DMS 273 (cell line): Measurements from ENCODE around the gene ENPP6.

Experiments used
- DNase-seq: peaks from one replicate; lab custom pipeline; 2025; ENCODE audit not compliant: unreplicated experiment; lab: John Stamatoyannopoulos, UW

The ENPP6 gene

DNA sequence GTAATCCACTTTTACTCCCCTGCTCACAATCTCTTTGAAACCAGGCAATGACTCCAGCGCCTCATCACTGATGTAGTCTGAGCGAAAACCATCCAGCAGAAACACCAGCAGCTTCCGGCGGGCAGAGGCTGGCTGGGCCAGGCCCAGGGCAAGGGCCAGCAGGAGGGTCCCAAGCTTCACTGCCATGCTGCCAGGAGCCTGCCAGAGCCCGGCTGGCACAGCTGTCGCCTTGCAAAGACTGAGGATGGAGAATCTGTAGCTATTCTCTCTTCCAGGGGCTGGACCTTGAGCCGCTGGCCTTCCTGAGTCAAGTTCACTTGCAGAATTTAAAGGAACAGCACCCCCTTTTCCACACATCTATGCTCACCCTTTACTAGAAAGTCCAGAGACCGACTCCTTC, at the start of gene ENPP6:
Gene ENPP6, minus strand, starts transcription at position 240 of the 400 bp plus-strand sequence. Its CDS starts 54 bp downstream, at position 186.
- DNase-seq: no peak

DNA sequence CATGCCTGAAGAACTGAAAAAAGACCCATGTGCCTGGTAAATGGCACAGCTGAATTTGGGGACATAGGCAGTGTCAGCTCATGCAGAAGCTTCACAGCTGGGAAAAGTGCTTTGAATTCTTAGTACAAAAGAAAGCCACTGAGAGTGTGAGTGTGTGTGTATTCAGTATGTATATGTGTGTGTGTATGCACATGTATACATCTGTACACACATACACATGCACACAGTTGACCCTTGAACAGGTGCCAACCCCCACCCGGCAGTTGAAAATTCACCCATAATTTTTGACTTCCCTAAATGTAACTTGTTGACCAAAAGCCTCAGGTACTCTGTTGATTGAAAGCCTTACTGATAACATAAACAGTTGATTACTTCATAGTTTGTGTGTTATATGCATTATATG, 49.5 kb upstream of the ENPP6 start:
- no peak for DNase-seq

DNA sequence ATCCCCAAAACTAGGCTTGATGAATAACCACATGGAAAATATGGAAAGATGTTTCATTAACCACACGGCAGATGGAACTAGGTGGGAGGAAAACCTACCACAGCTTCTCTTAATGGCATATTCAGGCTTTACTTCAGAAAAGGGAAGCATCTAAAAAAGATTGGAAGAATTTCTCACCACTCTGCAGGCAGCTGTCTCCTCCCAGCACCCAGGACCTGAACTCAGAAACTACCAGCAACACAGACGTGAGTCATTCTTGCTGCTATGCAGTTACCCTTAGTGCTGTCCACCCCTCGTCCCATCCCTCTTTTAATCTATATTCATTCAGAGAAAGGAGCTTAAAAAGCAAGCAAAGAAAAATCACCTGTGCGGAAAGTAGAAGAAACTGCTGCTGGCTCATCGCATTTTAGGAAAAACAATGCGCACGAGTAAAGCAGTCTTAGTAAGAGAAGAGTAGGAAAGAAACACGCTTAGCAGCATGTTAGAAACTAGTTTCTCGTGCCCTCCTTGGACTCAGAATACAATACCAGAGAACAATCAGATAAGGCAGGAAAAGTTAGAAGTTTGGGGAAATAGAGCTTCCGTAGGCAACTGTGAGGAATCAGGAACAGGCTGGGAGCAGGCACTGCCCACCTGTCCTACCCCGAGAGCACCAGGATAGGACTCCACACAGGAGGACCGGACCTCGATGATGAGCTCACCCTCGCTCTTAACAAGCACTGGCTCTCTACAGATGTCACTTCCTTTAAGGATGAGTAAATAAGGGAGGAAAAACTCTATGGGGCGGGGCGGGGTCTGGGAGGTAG, 48.1 kb upstream of the ENPP6 start:
- no peak for DNase-seq

DNA sequence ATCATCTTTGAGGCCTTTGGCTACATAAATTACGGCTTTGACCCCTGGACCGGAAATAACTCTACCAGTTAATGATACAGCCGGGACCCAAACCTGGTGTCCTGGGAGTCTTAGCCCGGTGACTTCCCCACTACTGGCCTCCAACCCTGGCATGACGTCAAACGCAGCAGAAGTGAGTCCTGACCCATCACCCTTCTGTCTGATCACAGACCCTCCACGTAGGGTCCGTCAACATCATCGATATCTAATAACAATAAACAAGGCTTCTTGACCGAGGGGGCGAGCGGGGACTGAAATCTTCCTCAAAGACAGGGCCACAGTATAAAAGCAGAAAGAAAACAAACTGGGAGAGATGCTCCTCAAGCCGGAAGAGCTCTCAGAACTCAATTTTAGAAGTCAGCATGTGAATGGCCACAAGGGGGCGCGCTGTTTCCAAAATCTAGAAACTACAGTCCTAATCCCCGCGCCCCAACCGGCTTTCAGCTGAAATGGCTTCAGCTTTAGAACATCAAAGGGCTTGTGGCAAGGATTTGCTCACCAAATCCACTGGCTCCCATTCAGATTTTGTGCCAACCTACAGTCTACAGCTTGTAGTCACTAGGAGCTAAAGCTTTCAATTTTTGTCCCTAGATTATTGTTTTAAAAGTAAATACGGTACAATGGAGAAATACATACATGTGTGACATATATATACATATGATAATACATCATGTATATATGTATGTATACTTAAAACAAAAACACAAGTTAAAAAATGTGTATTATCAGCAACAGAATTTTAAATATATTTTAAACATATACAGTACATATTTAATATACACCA, 46.4 kb upstream of the ENPP6 start:
- DNase-seq: peak; percentile 91

DNA sequence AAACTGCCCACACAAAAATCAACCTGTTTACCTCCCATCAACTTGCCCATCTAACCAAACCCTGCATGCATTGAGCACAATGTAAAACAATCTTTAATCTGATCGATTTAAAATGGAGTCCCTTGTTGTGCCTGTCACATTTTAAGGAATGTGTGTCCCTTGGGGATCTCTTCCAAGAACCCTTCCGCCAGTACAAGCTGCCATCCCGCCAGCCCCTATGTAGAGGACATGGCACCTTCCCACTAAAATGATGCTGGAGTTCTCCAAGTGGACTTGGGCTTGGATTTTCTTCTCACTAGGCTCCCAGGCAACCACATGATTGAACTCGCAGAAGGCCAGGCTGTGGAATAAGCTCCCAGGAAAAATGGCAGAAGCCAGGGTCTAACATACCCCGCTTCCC, 45.8 kb upstream of the ENPP6 start:
- no peak for DNase-seq

DNA sequence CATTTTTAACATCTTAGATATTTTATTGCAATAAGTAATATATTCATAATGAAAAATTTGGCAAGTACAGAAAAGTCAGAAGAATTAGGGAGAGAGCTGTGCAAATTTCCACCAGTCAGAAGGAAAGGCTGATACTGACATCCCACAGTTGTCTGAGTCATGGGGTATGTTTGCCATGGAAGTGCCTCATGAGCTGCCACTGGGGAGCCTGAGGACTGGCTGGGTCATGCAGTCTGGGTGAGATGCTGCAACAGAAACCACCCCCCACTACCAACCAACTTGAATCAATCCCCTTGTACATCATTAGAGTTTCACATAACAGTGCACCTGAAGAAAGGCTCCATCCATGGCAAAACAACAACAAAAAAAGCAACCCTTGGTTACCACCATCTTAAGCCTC, 45.2 kb upstream of the ENPP6 start:
- no peak for DNase-seq

DNA sequence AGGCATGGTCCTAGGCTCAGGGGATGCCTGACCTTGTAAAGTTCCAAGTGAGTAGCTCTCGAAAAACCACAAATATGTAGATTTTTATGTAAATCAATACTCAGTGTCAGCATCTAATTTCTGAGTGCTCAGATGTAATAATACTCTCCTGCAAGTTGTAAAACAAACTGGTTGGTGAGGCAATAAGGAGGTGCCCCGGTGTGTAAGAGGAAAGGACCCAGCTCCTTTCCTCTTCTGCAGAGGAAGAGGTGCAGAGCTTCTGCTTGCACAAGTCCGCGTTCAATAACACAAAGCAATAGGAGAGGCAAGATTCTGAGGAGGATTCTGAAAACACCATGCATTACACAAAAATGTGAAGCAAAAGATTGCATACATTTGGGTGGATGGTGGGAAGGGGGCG, 43.6 kb upstream of the ENPP6 start:
- no peak for DNase-seq

DNA sequence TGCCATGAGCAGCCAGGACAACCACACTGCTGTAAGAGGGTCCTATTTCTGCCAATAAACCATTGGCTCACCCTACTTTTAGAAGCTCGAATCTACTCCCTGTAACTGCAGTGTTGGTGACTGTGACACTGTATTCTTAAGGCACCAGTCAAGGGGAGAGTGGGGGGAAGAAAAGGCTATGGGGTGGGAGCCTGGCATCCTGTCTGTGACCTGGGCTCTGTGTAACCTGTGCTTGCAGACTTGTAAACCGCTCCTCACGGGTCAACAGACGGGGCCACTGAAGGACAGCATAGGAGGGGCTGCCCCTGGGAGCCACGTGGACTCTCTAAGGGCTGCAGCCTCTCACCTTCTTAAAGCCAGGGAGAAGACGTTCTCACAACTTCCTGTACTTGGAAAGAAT, 42.2 kb upstream of the ENPP6 start:
- DNase-seq: no peak

DNA sequence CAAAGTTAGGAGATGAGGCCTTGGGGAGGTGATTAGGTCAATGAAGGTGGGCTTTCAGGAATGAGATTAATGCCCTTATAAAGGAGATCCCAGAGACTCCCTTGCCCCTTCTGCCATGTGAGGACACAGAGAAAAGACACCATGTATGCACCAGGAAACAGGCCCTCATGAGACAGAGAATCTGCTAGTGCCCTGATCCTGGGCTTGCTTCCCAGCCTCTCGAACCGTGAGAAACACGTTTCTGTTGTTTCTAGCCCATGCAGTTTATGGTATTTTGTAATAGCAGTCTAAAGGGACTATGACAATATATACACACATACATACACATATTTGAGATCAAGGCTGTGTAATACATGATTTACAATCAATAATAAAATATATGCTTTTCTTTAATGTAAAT, 41.4 kb upstream of the ENPP6 start:
- DNase-seq: no peak

DNA sequence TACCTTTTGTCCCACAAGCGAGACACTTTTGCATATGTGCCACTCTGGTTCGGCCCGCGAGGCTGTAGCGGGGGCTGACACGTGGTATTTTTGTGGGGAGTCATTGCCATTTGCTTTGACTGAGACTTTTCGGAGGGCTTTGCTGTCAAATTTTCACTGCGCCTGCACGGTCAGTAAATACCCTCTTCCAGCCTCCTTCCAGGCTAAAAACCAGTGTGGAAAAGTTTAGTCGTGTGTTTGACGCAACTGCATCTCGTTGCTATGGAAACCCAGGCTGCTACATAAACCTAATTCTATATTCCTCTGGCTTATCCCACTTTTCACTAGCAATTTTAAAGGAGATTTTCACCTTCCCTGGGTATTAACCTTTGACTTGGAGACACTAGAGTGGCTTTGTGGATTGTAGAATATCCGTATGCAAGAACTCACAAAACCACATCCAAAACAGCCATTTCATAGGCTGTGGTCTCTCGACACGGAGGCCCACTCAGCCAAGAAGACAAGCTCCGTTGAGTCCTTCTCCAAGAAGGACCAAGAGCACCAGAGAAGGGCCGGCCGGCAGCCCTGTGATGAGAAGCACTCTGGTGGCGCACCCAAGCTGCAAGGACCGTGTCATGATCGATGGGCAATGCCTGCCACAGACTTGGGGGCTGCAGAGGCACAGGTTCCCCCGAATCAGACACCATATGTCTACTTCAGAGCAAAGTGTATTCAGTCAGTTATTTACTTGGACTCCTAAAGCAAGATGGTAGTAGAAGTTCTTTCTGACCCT, 38.4 kb upstream of the ENPP6 start:
- DNase-seq: no peak

DNA sequence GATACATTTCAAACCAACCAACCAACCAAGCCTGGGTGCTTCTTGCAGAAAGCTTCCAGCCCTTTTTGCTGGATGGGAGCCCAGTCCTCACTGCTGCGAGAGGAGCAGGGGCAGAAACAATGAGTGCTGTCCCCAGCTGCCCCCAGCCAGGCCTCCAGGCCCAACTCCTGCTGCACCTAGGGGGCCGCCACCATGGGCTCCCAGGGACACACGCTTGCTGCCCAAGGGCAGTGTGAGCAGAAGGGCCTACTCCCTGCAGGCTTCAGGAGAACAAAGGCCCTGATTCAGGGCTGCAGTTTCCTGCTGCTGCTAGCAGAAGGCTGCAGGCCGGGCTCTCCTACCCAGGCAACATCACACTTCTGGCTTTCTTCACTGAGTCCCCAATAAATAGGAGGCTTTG, 37.7 kb upstream of the ENPP6 start:
- DNase-seq: peak; percentile 2

DNA sequence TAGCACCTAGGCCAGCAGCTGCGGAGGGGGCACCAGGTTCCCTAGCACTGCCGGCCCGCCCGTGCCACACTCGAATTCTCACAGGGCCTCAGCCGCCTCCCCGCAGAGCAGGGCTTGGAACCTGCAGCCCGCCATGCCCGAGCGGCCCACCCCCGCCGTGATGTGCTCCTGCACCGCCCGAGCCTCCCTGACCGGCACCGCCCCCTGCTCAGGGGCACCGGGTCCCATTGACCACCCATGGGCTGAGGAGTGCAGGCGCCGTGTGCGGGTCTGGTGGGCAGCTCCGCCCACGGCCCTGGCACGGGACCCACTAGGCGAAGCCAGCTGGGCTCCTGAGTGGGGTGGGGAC, 35.4 kb upstream of the ENPP6 start:
- DNase-seq: no peak

DNA sequence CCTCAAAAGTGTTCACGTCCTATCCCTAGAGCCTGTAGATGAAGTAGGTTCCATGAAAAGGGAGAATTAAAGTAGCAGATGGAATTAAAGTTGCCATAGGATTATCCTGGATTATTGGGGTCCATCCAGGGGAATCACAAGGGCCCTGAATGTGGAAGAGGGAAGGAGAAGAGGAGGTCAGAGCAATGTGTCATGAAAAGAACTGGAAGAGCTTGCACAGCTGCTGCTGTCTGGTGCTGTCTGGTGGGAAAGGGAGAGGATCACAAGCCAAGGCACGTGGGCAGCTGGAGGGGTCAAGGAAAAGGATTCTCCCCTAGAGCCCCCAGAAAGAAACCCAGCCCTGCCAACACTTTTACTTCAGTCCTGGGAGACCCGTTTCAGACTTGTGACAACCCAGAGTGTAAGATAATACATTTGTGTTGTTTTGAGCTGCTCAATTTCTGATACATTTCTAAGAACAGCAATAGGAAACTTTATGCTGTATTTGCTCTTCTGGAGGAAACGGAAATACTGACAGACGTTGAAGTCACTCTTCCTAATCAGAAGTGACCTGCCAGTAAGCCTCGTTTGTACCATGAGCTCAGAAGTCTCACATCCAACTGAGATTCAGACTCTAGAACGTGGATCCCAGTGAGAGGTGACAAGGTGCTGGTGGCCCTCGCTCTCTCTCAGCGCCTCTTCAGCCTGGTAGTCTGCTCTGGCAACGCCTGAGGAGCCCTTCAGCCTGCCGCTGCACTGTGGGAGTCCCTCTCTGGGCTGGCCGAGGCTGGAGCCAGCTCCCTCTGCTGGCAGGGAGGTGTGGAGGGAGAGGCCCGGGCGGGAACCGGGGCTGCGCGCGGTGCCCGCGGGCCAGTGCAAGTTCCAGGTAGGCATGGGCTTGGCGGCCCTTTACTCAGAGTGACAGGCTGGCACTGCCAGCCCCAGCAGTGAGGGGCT, 34.7 kb upstream of the ENPP6 start:
- no peak for DNase-seq

DNA sequence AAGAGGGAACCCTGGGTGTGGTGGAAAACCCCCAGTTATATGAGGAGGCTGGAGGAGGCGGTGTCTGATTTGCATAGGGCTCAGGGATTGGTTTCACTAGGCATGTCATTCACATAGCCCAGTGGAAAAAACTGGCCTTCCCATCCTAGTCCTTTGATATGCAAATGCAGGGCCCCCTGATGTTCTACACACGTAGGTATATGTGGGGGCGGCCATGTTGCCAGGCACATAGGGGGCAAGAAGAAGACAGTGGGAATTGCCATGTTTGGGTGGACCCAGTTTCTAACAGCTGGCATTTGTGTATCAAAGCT, 34.0 kb upstream of the ENPP6 start:
- DNase-seq: no peak

DNA sequence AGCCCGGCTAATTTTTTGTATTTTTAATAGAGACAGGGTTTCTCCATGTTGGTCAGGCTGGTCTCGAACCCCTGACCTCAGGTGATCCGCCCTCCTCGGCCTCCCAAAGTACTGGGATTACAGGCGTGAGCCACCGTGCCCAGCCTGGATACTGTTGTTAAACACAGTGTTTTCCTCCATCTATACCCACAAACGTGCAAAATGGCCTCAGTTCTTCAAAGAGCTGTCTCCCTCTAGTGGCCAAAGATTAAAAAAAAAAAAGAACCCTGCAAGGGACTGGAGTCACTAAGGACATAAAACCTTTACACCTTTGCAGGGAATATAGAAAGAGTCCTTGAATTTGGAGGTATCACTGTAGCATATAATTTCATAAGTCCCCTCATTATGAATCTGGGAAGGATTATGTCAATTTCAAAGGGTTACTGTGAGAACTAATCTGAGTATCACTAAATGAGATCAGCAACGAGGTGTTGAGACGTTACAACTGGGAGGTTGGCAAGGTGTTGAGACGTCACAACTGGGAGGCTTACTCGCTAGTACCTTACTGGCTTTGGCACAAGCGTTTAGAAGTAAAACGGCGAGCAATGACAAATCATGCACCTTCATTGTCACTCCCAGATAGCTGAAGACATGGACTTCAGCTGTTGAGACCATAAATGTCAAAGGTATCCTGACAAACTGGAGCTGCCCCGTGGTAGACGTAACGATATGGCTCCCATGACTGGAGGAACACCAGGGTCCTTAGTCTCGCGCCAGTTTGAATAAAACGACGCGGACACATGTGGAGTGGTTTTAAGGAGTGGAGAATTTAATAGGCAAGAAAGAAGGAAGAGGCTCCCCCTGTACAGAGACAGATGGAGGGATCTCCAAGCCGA, 33.4 kb upstream of the ENPP6 start:
- DNase-seq: peak; percentile 83

DNA sequence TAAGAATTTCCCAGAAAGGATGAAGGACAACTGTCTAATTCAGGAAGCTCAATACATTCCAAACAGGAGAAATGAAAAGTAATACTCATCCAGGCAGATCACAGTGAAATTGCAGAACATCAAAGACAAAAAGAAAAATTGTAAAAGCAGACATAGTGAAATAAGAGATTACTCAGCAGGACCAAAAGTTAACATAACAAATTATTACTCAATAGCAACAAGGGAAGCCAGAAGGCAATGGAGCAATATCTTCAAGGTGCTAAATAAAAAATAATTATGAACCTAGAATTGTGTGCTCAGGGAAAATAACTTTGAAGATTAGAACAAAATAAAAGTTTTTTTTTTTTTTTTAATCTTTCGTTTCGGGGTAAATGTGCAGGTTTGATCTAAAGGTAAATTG, 30.5 kb upstream of the ENPP6 start:
- DNase-seq: no peak

DNA sequence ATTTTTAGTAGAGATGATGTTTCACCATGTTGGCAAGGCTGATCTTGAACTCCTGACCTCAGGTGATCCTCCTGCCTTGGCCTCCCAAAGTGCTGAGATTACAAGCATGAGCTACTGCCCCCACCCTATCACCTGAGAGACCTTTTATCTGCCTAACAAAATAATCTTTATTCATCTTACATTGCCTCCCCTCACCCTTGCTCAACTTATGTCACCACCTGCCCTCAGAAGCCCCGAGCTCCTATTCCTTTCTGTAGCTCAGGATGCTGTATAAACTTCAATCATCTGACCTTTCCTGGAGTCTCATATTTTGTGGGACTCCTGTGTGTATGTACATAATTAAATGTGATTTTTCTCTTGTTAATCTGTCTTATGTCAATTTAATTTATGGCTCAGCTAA, 29.7 kb upstream of the ENPP6 start:
- DNase-seq: no peak

DNA sequence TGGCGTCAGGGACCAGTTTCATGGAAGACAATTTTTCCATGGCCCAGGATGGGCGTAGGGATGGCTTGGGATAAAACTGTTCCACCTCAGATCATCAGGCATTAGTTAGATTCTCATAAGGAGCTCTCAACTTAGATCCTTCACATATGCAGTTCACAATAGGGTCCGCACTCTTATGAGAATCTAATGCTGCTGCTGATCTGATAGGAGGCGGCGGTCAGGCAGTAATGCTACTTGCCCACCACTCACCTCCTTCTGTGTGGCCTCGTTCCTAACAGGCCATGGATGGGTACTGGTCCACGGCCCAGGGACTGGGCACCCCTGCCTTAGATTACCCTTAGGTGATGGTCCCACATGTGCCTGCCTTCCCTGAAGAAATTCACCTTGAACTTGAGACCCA, 28.8 kb upstream of the ENPP6 start:
- no peak for DNase-seq

DNA sequence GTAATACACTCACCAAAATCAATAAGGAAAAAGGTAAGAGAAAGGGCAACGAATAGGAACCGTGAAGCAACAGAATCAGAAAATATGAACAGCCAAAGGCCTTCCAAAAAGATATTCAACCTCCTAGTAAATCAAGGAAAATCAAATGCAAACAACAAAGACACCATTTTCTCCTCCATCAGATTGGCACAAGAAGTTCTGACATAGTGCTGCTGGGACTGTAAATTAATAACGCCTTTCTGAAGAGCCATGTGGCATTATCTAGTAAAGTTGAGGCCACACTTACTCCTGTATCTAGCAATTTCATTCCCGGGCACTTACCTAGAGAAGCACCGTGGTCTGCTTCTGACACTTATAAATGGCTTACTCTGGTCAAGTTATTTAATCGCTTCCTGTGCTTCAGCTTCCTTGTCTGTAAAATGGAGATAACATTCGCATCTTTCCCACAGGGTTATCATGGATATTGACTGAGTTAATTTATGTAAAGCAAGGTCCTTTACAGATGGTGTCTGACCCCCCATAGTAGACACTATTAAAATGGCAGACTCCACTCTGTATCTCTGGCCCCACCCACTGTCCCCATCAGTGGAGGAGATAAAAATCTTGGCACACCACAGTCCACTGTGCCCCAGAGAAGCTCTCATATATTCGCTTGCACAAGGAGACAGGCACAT, 20.5 kb upstream of the ENPP6 start:
- no peak for DNase-seq
